ENCODE data around the gene TTLL13.

Gene TTLL13, protein sequence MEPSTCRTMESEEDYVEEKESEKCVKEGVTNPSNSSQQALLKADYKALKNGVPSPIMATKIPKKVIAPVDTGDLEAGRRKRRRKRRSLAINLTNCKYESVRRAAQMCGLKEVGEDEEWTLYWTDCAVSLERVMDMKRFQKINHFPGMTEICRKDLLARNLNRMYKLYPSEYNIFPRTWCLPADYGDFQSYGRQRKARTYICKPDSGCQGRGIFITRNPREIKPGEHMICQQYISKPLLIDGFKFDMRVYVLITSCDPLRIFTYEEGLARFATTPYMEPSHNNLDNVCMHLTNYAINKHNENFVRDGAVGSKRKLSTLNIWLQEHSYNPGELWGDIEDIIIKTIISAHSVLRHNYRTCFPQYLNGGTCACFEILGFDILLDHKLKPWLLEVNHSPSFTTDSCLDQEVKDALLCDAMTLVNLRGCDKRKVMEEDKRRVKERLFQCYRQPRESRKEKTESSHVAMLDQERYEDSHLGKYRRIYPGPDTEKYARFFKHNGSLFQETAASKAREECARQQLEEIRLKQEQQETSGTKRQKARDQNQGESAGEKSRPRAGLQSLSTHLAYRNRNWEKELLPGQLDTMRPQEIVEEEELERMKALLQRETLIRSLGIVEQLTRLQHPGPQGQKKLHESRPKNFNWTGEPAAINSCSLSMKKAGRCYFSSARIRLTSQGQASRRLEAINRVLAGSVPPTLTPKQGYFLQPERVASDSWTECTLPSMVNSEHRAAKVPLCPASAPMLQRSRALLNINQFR

GRCh38 chr15:90249203-90249863 is at the start of gene TTLL13:
TSS of gene TTLL13 (plus strand) at chr15:90249556. CDS start at chr15:90250631, 1,075 bp downstream.
- in situ Hi-C loops (cut with MboI; ENCODE audit: low sequenced_read_pairs): no loop called here

DNA sequence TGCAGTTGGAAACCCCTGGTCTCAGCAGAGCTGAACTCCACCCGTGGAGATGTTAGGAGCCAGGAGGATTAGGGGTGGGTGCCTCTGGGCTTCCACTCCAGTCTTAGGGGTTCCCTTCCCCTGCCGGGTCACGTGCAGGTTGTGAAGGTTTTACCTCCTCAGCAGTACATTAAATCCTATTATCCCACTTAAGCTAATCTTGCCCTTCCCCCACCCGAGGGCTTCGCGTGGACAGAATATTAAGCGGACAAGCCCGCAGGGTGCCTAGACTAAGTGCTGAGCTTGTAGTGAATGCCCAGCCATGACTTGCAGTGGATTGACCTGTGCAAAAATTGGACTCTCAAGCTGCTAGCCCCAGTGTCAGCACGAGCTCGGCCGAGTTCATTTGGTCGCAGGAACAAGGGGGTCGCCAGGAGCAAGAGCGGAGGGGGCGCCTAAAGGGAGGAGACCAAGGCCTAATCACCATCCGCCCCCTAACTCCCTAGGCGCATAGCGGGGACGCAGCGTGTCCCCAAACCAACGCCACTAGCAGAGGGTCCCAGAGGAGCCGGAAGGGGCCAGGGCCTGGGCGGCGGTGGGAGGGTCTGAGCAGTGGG is 48.7 kb upstream of the TTLL13 start:
- in situ Hi-C loops (cut with MboI; ENCODE audit: low sequenced_read_pairs): no loop called here

DNA sequence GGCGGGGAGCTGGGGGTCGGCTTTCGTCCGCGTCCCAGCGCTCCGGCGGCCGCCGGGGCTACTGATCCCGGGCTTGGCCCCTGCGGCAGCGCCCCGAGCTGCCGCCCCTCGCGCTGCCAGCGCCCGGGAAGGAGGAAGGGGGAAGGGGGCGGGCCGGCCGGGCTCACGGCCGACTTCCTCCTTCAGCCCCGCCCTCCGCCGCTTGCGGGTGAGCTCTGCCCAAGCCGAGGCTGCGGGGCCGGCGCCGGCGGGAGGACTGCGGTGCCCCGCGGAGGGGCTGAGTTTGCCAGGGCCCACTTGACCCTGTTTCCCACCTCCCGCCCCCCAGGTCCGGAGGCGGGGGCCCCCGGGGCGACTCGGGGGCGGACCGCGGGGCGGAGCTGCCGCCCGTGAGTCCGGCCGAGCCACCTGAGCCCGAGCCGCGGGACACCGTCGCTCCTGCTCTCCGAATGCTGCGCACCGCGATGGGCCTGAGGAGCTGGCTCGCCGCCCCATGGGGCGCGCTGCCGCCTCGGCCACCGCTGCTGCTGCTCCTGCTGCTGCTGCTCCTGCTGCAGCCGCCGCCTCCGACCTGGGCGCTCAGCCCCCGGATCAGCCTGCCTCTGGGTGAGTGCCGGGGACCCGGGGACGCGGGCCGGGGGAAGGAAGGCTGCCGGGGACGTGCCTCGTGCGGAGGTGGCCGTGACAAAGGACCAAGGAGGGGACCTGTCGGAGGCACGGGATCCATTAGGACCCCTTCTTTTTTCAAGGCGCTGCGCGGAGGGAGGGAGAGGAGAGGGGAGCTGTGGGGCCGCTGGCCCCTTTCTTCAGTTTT is 48.0 kb upstream of the TTLL13 start, which contains the start of gene SEMA4B:
TSS of gene SEMA4B (plus strand) at position 201 of the 814 bp plus-strand sequence. CDS start at position 450, 249 bp downstream.
- in situ Hi-C loops (cut with MboI; ENCODE audit: low sequenced_read_pairs): no loop called here

DNA sequence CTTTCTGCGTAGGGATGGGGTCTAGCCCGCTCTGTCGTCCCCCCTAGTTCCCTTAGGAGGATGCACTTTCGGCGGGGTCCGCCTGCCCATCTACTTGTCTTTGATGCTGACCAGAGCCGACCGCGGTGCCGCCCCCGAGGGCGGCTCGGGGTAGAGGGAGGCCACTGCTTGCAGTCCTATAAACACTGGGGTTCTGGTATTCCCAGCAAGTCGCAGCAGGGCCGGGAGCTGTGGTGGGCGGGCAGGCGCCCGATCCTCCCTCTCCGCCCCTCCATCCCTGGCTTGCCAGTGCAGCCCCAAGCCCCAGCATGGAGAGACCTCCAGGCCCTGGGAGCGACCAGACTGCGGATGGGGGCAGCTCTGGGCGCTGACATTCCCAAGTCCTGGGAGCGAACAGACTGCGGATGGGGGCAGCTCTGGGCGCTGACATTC is 47.4 kb upstream of the TTLL13 start:
- in situ Hi-C loops (cut with MboI; ENCODE audit: low sequenced_read_pairs): no loop called here

GRCh38 chr15:90202929-90203328 is 46.4 kb upstream of the TTLL13 start:
- in situ Hi-C loops (cut with MboI; ENCODE audit: low sequenced_read_pairs): no loop called here

GRCh38 chr15:90203473-90203872 is 45.9 kb upstream of the TTLL13 start:
- in situ Hi-C loops (cut with MboI; ENCODE audit: low sequenced_read_pairs): no loop called here

DNA sequence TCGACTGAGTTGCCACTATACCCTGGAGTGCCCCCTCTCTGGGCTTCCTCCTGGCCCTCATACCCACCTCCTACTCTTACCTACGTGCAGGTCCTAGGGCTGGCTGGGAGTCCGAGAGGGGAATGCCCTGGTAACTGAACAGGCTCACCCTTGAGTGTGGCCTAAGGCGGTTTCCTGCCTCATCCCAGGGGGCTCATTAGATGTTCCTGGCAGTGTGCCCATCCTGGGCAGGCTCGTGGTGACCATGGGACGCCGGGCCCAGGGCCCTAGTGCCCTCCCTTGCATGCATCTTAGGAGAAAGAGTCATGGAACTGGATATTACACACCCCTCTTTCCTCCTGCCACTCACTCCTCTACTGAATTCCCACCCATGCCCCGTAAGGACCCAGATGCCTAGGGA is 45.4 kb upstream of the TTLL13 start:
- in situ Hi-C loops (cut with MboI; ENCODE audit: low sequenced_read_pairs): no loop called here

DNA sequence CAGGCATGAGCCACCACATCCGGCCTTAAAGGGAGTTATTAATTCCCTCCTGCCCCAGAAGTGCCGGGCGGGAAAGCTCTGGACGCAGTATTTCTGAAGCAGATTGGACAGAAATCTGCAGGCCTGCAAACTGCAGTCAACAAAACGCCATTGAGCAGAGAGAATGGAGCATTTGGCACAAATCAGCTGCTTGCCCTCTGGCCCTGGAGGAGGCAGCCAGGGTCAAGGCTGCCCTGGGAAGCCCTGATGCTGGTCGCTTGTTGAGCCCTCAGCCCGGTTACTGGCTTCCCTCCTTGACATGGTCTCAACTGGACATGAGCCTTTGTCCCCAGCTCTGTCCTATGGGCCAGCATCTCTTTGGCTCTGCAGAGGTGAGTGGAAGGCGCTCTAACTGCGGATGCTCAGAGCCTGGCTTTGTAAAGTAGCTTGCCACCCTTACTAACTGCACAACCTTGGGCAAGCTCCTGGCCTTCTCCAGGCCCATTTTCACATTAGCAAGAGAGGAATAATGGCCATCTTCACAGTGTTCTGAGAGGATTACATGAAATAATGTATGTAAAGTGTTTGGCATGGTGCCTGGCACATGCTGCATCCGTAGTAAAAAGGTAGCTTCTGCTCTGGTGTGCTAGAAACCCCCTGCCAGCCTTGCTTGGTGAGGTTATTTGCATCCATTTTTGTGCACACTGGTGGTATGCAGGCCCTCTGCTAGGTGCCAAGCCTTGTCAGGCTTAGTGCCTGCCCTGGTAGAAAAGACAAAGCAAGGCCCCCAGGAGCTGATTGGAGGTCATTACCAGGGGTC is 44.1 kb upstream of the TTLL13 start:
- in situ Hi-C loops (cut with MboI; ENCODE audit: low sequenced_read_pairs): no loop called here

DNA sequence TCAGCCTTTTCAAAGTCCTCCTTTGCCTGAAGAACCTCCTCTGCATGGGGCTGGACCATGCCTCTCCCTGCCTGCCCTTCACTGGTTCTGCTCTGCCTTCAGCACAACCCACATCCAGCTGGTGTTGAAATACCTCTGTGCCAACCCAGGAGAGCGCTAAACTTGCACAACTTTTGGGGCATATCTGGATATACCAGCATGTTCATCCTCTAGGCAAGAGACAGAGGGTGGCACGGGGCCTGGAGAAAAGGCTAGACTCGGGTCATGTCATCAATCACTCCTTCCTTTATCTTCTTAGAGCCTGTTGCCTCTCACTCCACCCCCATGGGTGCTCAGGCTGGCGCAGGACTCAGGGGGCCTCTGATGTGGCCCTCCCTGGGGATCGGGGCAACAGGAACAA is 43.5 kb upstream of the TTLL13 start:
- in situ Hi-C loops (cut with MboI; ENCODE audit: low sequenced_read_pairs): no loop called here

DNA sequence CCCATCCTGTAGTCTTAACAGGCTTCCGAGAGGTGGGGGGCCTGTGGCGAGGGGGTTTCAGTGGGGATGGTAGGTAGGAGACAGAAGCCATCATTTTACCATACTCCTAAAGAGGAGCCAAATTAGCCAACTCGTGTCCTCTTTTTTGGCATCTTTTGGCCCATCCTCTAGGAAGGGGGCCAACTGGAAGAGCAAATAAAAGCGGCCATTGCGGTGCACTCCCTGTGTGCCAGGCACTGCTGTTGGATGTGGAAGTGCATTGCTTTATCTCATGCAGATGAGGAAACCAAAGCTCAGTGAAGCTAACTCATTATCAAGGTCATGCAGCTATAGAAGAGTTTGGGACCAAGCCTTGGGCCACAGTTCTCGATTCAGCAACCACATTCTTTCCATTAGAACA is 42.1 kb upstream of the TTLL13 start:
- in situ Hi-C loops (cut with MboI; ENCODE audit: low sequenced_read_pairs): no loop called here

- in situ Hi-C loops (cut with MboI; ENCODE audit: low sequenced_read_pairs): no loop called here
These were observed 41.0 kb upstream of the TTLL13 start for GRCh38 chr15:90208356-90208755.

GRCh38 chr15:90209591-90209990 is 39.8 kb upstream of the TTLL13 start:
- in situ Hi-C loops (cut with MboI; ENCODE audit: low sequenced_read_pairs): no loop called here

DNA sequence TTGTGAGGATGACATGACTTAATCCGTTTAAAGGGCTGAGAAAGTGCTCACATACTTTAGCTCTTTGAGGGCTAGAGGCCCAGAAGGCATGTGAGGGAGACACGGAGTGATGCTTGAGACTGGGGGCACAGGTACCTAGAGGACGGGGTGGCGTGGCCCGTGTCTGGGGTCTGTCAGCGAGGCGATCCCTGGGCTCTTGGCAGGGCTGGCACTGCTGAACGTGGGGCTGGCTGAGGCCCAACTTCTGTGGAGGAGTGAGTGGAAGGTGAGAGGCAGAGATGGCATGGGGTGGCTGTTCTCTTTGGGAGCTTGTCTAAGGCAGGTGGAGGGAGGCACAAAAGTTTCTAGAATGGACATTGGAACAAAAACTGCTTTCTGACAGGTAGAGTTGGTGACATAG is 38.8 kb upstream of the TTLL13 start:
- in situ Hi-C loops (cut with MboI; ENCODE audit: low sequenced_read_pairs): no loop called here

DNA sequence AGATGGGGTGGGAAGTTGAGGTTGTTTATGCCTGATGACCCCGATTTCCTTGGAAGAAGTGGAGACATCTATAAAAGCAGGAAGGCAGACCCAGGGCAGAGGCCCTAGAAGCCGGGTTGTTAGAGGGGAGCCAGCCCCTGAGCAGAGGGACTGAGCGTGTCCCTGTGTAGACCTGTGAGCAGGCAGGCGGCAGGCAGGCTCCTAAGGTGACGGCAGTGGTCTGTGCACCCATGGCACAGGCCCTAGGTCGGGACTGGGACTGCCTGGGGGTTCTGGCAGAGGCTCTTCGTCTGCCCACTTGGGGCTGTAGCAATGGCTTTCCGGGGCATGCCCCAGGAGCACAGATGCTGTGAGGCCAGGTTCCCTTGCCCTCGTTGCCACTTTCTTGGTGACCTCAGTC is 38.3 kb upstream of the TTLL13 start:
- in situ Hi-C loops (cut with MboI; ENCODE audit: low sequenced_read_pairs): no loop called here

DNA sequence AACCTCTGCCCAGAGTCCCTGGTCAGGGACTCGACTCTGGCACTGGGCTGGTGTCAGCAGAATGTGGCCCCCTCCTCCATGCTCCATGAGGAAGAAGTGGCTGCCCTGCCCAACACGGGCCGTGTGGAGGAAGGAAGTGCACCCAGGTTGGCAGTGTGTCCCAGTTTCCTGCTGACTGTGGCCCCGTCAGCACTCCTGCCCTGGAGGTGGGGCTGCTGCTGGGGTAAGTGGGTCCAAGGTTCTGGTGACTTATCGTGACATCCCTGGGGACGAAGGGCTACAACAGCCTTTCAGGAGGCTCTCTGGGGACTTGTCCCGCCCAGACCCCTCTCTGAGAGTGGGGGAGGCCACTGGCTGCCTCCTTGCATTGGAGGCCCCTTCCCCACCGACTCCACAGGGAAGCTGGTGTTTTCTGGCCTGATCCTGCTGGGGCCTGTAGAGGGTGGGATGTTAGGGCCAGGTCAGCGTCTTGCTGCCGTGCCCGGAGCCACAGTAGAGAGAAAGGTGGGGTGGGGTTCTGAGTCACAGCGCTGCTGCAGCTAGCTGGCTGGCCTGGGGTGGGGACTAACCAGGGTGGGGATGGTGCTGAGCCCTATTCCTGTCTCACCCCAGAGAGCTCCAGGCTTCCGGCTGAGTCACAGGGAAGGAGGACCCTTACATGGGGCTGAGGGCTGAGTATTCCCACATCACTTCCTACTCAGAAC is 37.8 kb upstream of the TTLL13 start:
- in situ Hi-C loops (cut with MboI; ENCODE audit: low sequenced_read_pairs): no loop called here

DNA sequence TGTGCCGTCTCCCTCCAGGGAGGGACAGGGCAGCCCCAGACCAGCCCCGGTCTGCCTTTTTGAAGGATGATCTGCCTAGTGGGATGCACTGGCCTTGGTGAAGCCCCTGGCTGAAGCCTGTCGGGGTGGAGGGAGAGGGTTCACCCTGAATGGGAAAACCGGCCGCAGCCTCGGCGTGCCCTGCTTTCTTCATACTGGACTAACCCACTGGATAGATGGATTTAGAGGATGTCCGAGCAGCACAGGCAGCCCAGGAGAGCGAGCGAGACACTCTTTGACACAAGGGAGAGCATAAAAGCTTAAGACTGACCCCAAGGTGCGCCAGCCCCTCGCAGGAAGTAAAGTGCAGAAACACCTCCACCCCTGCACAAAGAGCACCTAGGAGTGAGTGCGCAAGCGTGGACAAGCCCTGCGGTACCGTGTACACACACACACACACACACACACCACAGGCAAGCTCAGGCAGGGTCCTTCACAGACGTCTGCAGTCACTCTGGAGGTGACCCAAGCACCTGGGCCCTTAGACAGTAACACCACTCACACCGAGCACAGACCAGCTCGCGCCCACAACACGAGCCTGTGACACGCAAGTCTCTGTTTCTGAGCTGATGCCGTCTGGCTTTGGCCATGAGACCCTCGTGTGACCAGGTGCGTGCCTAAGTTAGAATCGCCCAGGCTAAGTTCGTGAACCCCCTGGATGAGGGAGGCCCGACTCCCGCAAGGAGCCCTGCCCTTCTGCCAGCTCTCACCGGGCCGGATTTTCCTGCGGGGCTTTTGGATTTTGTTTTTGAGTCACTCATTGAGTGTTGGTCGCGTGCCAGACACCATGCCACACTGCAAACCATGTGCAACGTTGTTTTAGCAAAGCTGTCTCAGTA is 36.9 kb upstream of the TTLL13 start:
- in situ Hi-C loops (cut with MboI; ENCODE audit: low sequenced_read_pairs): no loop called here

DNA sequence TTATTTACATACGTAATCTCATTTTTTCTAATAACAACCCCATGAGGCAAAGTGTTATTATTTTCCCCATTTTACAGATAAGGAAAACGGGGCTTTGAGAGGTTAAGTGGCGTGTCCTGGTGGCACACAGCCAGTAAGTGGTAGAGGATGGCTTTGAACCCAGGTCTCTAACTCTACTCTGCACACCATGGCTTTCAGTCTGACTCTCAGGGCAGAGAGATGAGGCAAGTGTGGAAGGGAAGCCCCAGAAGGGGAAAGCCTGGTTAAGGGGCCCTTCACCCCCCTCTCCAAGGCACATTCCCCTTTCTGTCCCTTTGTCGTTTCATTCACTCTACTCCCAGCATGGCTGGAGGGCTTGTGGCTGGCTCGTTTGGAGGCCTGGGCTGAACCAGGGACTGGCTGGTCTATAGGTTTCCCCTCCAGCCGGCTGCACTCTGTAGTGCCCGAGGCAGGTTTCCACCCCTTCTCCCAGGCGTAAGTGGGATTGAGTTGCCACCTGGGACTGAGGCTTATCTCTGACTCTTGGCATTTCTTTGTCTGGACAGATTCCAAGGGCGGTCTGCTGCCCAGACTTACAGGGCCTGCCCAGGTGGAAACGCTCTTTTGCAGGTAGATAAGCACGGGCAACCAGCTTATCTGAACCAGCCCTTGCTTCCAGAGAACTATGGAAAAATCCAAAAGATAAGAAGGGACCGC is 36.1 kb upstream of the TTLL13 start:
- in situ Hi-C loops (cut with MboI; ENCODE audit: low sequenced_read_pairs): no loop called here
